Left lung (tissue), 10 donors: ENCODE data around the gene ARID5B. TPM values are rescaled to one million over a fixed set of nuclear protein-coding genes. Genes with fewer than 3 reads are reported as not detected.

Experiments
- ATAC-seq: fragments of 200-7000 bp; cut with Tn5 transposase; one replicate; pipeline ENCODE4 v1.9.1; 2020; ENCODE audit warnings: moderate library complexity
- DNase-seq, 4 donors: peaks; one replicate each; pipeline ENCODE4 v3.0.0-alpha.2; 2013 to 2020
- H3K27ac ChIP-seq, 2 donors: fragments of 200-600 bp; sonication (generic) in 1 of 2; one replicate each; pipeline versions ENCODE4 v1.5.0 to v1.8.0; 2020 to 2021
- H3K27me3 ChIP-seq, 2 donors: fragments of 200-600 bp; sonication (generic) in 1 of 2; one replicate each; pipeline versions ENCODE4 v1.5.0 to v1.8.0; 2020 to 2021
- H3K36me3 ChIP-seq, 2 donors: fragments of 200-600 bp; sonication (generic) in 1 of 2; one replicate each; pipeline versions ENCODE4 v1.5.0 to v1.8.0; 2020 to 2021
- H3K4me1 ChIP-seq, 2 donors: fragments of 200-600 bp; one replicate each; pipeline ENCODE4 v1.8.0; 2021
- H3K4me3 ChIP-seq, 2 donors: fragments of 200-600 bp; sonication (generic) in 1 of 2; one replicate each; pipeline versions ENCODE4 v1.5.0 to v1.8.0; 2020 to 2021; ENCODE audit warnings: mild to moderate bottlenecking in 1 of 2
- H3K9me3 ChIP-seq, 2 donors: fragments of 200-600 bp; sonication (generic) in 1 of 2; one replicate each; pipeline versions ENCODE4 v1.5.0 to v1.8.0; 2020 to 2021
- intact Hi-C, 2 donors: fragments of 100-400 bp; cut with DNase I; formaldehyde crosslinking; loops; one replicate each; pipeline versions ENCODE4 v1.11.2 to v1.14.2; 2022
- polyA plus RNA-seq, 6 donors: library from polyadenylated mRNA; unstranded; fragments of 120-200 nt; gene quantifications; one replicate each; pipeline ENCODE4 v1.2.1, GENCODE V29; 2013; ENCODE audit not compliant: insufficient read length in 6 of 6
- total RNA-seq, 2 donors: library from RNA; stranded (reverse); fragmentation: NEBNext Ultra II Directional; extraction: Animal tissue kit (Norgen Biotek cat#: 25700); gene quantifications; one replicate each; pipeline ENCODE4 v1.2.1, GENCODE V29; 2021
- TF ChIP-seq, protein P1 (sequence below), 2 donors: fragments of 200-600 bp; sonication (generic) in 1 of 2; IDR thresholded peaks; one replicate each; pipeline versions ENCODE4 v1.5.0 to v1.8.0; 2021; ENCODE audit warnings: antibody characterized with exemption in 2 of 2
- donor health status: DM: no; HTN: yes; CAD: no.
- donor health status: DM: no; HTN: no; CAD: no.

Gene ARID5B
- total and polyA plus RNA-seq, 8 donors = 29.9 to 51.5 (median 44.4) TPM

GRCh38 chr10:61899069-61899531 is 2.4 kb upstream of the ARID5B start:
- Histone ChIP-seq H3K4me1 (peaks cover 3 to 42% of the 10 kb centered on the region in 2 donors), H3K4me3 (peak overlapping the region in 1 of 2 donors; percentile 78), H3K27ac (peak overlapping the region; percentile 99), H3K9me3 (no peaks in the 10 kb centered on the region), H3K36me3 (no peaks in the 10 kb centered on the region), H3K27me3 (no peaks in the 10 kb centered on the region)
- intact Hi-C loops = no loop called here
- no peak for ATAC-seq
- no peak for DNase-seq
- TF ChIP-seq, protein P1, sequence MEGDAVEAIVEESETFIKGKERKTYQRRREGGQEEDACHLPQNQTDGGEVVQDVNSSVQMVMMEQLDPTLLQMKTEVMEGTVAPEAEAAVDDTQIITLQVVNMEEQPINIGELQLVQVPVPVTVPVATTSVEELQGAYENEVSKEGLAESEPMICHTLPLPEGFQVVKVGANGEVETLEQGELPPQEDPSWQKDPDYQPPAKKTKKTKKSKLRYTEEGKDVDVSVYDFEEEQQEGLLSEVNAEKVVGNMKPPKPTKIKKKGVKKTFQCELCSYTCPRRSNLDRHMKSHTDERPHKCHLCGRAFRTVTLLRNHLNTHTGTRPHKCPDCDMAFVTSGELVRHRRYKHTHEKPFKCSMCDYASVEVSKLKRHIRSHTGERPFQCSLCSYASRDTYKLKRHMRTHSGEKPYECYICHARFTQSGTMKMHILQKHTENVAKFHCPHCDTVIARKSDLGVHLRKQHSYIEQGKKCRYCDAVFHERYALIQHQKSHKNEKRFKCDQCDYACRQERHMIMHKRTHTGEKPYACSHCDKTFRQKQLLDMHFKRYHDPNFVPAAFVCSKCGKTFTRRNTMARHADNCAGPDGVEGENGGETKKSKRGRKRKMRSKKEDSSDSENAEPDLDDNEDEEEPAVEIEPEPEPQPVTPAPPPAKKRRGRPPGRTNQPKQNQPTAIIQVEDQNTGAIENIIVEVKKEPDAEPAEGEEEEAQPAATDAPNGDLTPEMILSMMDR (IDR thresholded peaks at IDR 0.05) = no peak

DNA sequence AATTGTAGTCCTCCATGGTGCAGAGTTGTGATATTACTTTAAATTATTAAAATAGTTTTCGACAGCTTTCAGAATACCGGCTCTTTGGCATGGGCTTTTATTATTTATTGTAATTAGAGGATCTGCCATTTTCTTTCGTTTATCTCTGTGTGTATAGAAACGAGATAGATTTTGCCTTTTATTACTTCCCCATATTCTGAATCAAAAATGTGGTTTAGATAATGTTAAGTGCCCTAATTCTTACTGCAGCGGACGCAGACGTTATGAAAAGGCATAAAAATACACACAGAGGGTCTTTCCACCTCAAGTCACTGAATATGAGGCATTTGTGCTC is 1.9 kb upstream of the ARID5B start:
- H3K4me3 ChIP-seq = peak overlapping the region; percentile 62 to 78

DNA sequence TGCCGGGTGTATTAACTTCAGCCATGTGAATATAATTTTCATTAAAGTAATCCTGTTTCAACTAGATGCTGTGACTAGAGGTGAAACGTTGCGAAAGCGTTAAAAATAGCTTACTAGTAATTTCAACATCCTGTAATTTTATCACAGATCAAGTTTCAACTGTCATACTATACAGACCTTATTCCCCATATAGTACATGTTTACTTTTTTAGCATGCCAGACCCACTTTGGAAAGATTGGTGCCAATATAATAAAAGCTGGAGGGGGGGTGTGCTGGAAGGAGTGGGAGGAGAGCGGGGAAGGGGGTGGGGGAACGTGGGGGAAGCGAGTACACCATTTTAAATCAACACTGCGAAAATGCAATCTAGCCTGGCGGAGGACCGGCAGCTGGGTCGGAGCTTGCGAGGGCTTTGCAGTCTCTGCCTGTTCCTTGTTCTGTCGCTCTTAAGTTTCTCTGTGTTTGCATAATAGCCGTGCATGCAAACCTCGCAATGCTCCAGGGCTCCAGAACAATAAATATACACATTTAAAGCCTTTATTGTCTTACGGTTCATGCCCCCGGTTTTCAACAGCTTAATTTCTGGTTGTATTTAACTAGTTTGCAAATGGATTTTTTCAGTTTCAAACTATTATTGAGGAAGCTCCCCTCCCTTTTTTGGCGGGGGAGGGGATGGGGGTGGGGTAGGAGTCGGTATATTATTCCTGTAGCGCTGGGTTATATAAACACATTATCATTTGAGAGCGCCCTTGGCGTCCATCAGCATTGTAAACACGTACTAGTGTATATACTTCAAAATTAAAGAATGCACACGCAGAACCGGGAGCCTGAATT is 1.3 kb upstream of the ARID5B start:
- DNase-seq (peak; percentile 53 to 84 (median 74)), ATAC-seq (peak; percentile 8)
- TF ChIP-seq, protein P1 (IDR thresholded peaks at IDR 0.05) = no peak
- Histone ChIP-seq H3K27me3 (no peaks in the 10 kb centered on the region), H3K36me3 (no peaks in the 10 kb centered on the region), H3K4me1 (peaks cover 10 to 53% of the 10 kb centered on the region in 2 donors), H3K9me3 (no peaks in the 10 kb centered on the region), H3K4me3 (peak overlapping the region; percentile 62 to 78), H3K27ac (peak overlapping the region; percentile 99)
- intact Hi-C loops = loop anchor here in 1 of 2 donors (10.0 kb wide), 1 partner anchor 145 kb away; no protein-coding TSS in a partner anchor

More for the DNA sequence above, 1.9 kb upstream of the ARID5B start:
- DNase-seq = no peak
- no peak for ATAC-seq
- Histone ChIP-seq H3K4me1 (peaks cover 7 to 47% of the 10 kb centered on the region in 2 donors), H3K36me3 (no peaks in the 10 kb centered on the region), H3K9me3 (no peaks in the 10 kb centered on the region), H3K27me3 (no peaks in the 10 kb centered on the region), H3K27ac (peak overlapping the region; percentile 99)
- intact Hi-C loops = no loop called here
- TF ChIP-seq, protein P1 (IDR thresholded peaks at IDR 0.05) = no peak

- TF ChIP-seq, protein P1 (IDR thresholded peaks at IDR 0.05) = no peak
- peak overlapping the region; percentile 99 for H3K27ac ChIP-seq
- no peaks in the 10 kb centered on the region for H3K36me3 ChIP-seq
- peak; percentile 2 for ATAC-seq
- DNase-seq = peak in 2 of 4 donors; percentile 62 to 75
- intact Hi-C loops = loop anchor here in 1 of 2 donors (10.0 kb wide), 1 partner anchor 143 kb away; no protein-coding TSS in a partner anchor
- H3K4me3 ChIP-seq = peak overlapping the region; percentile 62 to 78
- no peaks in the 10 kb centered on the region for H3K27me3 ChIP-seq
- H3K9me3 ChIP-seq = no peaks in the 10 kb centered on the region
- H3K4me1 ChIP-seq = peaks cover 10 to 62% of the 10 kb centered on the region in 2 donors
Measured at GRCh38 chr10:61901829-61902444, 438 bp downstream of the ARID5B start.
